ENCODE measurements around the gene KIF26B.

Gene KIF26B

GRCh38 chr1:245234217-245235081 is 79.7 kb downstream of the KIF26B start:
- no peak for DNase-seq (ENCODE audit: low read depth in 3 of 3, low spot score in 1 of 3)

- DNase-seq (ENCODE audit: low read depth in 3 of 3, low spot score in 1 of 3) = no peak
These were observed 80.4 kb downstream of the KIF26B start for GRCh38 chr1:245235156-245235555.

GRCh38 chr1:245240648-245241165 is 85.9 kb downstream of the KIF26B start:
- no peak for DNase-seq (ENCODE audit: low read depth in 3 of 3, low spot score in 1 of 3)

- no peak for DNase-seq (ENCODE audit: low read depth in 3 of 3, low spot score in 1 of 3)
These were observed 86.8 kb downstream of the KIF26B start for GRCh38 chr1:245241526-245242130.

GRCh38 chr1:245242989-245243388 is 88.2 kb downstream of the KIF26B start:
- no peak for DNase-seq (ENCODE audit: low read depth in 3 of 3, low spot score in 1 of 3)

- DNase-seq (ENCODE audit: low read depth in 3 of 3, low spot score in 1 of 3) = no peak
These were observed 90.4 kb downstream of the KIF26B start for GRCh38 chr1:245245021-245245667.

GRCh38 chr1:245246433-245246832 is 91.6 kb downstream of the KIF26B start:
- DNase-seq (ENCODE audit: low read depth in 3 of 3, low spot score in 1 of 3) = no peak

GRCh38 chr1:245247356-245247755 is 92.6 kb downstream of the KIF26B start:
- no peak for DNase-seq (ENCODE audit: low read depth in 3 of 3, low spot score in 1 of 3)

GRCh38 chr1:245247801-245248200 is 93.0 kb downstream of the KIF26B start:
- no peak for DNase-seq (ENCODE audit: low read depth in 3 of 3, low spot score in 1 of 3)

GRCh38 chr1:245248231-245248731 is 93.5 kb downstream of the KIF26B start:
- no peak for DNase-seq (ENCODE audit: low read depth in 3 of 3, low spot score in 1 of 3)

GRCh38 chr1:245255783-245256182 is 101.0 kb downstream of the KIF26B start:
- no peak for DNase-seq (ENCODE audit: low read depth in 3 of 3, low spot score in 1 of 3)

GRCh38 chr1:245256528-245256927 is 101.7 kb downstream of the KIF26B start:
- no peak for DNase-seq (ENCODE audit: low read depth in 3 of 3, low spot score in 1 of 3)

GRCh38 chr1:245258271-245258920 is 103.6 kb downstream of the KIF26B start:
- no peak for DNase-seq (ENCODE audit: low read depth in 3 of 3, low spot score in 1 of 3)

GRCh38 chr1:245260110-245260882 is 105.5 kb downstream of the KIF26B start:
- no peak for DNase-seq (ENCODE audit: low read depth in 3 of 3, low spot score in 1 of 3)

GRCh38 chr1:245260883-245261282 is 106.1 kb downstream of the KIF26B start:
- no peak for DNase-seq (ENCODE audit: low read depth in 3 of 3, low spot score in 1 of 3)

- no peak for DNase-seq (ENCODE audit: low read depth in 3 of 3, low spot score in 1 of 3)
These were observed 107.0 kb downstream of the KIF26B start for GRCh38 chr1:245261786-245262185.

- no peak for DNase-seq (ENCODE audit: low read depth in 3 of 3, low spot score in 1 of 3)
These were observed 108.8 kb downstream of the KIF26B start for GRCh38 chr1:245263529-245264095.

GRCh38 chr1:245264226-245264625 is 109.4 kb downstream of the KIF26B start:
- DNase-seq (ENCODE audit: low read depth in 3 of 3, low spot score in 1 of 3) = no peak

- no peak for DNase-seq (ENCODE audit: low read depth in 3 of 3, low spot score in 1 of 3)
These were observed 111.3 kb downstream of the KIF26B start for GRCh38 chr1:245266105-245266504.

- DNase-seq (ENCODE audit: low read depth in 3 of 3, low spot score in 1 of 3) = no peak
These were observed 115.3 kb downstream of the KIF26B start for GRCh38 chr1:245270063-245270462.
